Fibroblast of skin of left biceps (primary cell): Measurements from ENCODE around the gene ZNF354C.

Experiments
- DNase-seq, 2 experiments: peaks; one replicate each; pipeline ENCODE4 v3.0.0-alpha.2; 2013; ENCODE audit warnings: low read depth in 2 of 2

ZNF354C gene

GRCh38 chr5:179113945-179114641 lies 53.9 kb downstream of the ZNF354C start:
- no peak for DNase-seq

GRCh38 chr5:179114756-179115155 lies 54.6 kb downstream of the ZNF354C start:
- no peak for DNase-seq

- no peak for DNase-seq
These were observed 55.1 kb downstream of the ZNF354C start for GRCh38 chr5:179115307-179115706.

- no peak for DNase-seq
These were observed 55.8 kb downstream of the ZNF354C start for GRCh38 chr5:179115845-179116524.

- no peak for DNase-seq
These were observed 58.2 kb downstream of the ZNF354C start for GRCh38 chr5:179118338-179118737.

- DNase-seq: no peak
These were observed 58.7 kb downstream of the ZNF354C start for GRCh38 chr5:179118756-179119414.

GRCh38 chr5:179119415-179120170 lies 59.4 kb downstream of the ZNF354C start:
- no peak for DNase-seq

- DNase-seq: no peak
These were observed 60.3 kb downstream of the ZNF354C start for GRCh38 chr5:179120421-179120861.

- no peak for DNase-seq
These were observed 60.9 kb downstream of the ZNF354C start for GRCh38 chr5:179120951-179121666.

GRCh38 chr5:179121667-179122111 lies 61.5 kb downstream of the ZNF354C start:
- no peak for DNase-seq

GRCh38 chr5:179122411-179123108 lies 62.4 kb downstream of the ZNF354C start:
- DNase-seq: no peak

GRCh38 chr5:179123109-179123426 lies 62.9 kb downstream of the ZNF354C start:
- DNase-seq: no peak

- no peak for DNase-seq
These were observed 63.5 kb downstream of the ZNF354C start for GRCh38 chr5:179123491-179124272.

GRCh38 chr5:179124273-179124852 lies 64.2 kb downstream of the ZNF354C start:
- no peak for DNase-seq

- no peak for DNase-seq
These were observed 64.9 kb downstream of the ZNF354C start for GRCh38 chr5:179124853-179125788.

GRCh38 chr5:179125789-179126505 lies 65.8 kb downstream of the ZNF354C start:
- DNase-seq: no peak

GRCh38 chr5:179126506-179126991 lies 66.4 kb downstream of the ZNF354C start:
- DNase-seq: no peak
